Endothelial cell of umbilical vein (primary cell): ENCODE data around the gene RTEL1. TPM values are rescaled to one million over a fixed set of nuclear protein-coding genes. Genes with fewer than 3 reads are reported as not detected.

Experiments
- BruUV-seq: library from RNA; stranded (reverse); fragments of 400-500 nt; replicated peaks from 2 replicates; lab custom pipeline; 2021; lab: Mats Ljungman, UMichigan
- CTCF ChIA-PET: fragments of 300-600, 350-600 bp; sonication (Branson Sonifier 250); formaldehyde crosslinking; loops from one replicate; lab custom pipeline; 2021; ENCODE audit warnings: antibody characterized with exemption, inconsistent platforms; lab: Charles Lee
- POLR2A ChIA-PET: fragments of 300-600, 350-600 bp; sonication (Branson Sonifier 250); formaldehyde crosslinking; loops from one replicate; lab custom pipeline; 2021; ENCODE audit warnings: antibody characterized with exemption, inconsistent platforms; lab: Charles Lee
- DNase-seq: peaks from one replicate; pipeline ENCODE4 v3.0.0-alpha.2; 2011; ENCODE audit warnings: low read depth, low spot score
- FAIRE-seq: peaks from 2 replicates; lab custom pipeline; 2011; peaks lifted over from hg19 to GRCh38; lab: Jason Lieb, UNC
- H2AFZ ChIP-seq: 2 replicates; pipeline ENCODE4 v1.6.0; 2012; ENCODE audit warnings: low read depth, low read length, control low read depth, inconsistent platforms
- H3K27ac ChIP-seq: 2 replicates; pipeline ENCODE4 v1.5.1; 2011; ENCODE audit warnings: low read depth, mild to moderate bottlenecking, control low read depth, low read length, moderate library complexity; ENCODE audit not compliant: insufficient read depth
- H3K27me3 ChIP-seq, 2 experiments: 2 replicates each; pipeline versions ENCODE4 v1.6.0 to v1.6.1; 2011; ENCODE audit warnings: low read length in 2 of 2, mixed read lengths in 1 of 2; ENCODE audit not compliant: control insufficient read depth in 2 of 2, insufficient read depth in 2 of 2
- H3K36me3 ChIP-seq, 2 experiments: 2 replicates in 1 of 2; 3 replicates in 1 of 2; pipeline ENCODE4 v1.5.1; 2011; ENCODE audit warnings: low read length in 2 of 2, mild to moderate bottlenecking in 1 of 2, moderate library complexity in 1 of 2; ENCODE audit not compliant: control insufficient read depth in 2 of 2, insufficient read depth in 2 of 2; ENCODE audit errors: extremely low read depth in 1 of 2
- H3K4me1 ChIP-seq: 3 replicates; pipeline ENCODE4 v1.5.1; 2011; ENCODE audit warnings: mild to moderate bottlenecking, low read length; ENCODE audit not compliant: control insufficient read depth, insufficient read depth; ENCODE audit errors: extremely low read depth
- H3K4me2 ChIP-seq: 2 replicates; pipeline ENCODE4 v1.6.1; 2011; ENCODE audit warnings: low read length, control low read depth, mixed read lengths; ENCODE audit not compliant: insufficient read depth
- H3K4me3 ChIP-seq, 3 experiments: fragments of 200-600 bp in 1 of 3; sonication (generic), shearing (Covaris generic) in 1 of 3; replicated peaks in 1 of 3; 2 replicates each; pipeline ENCODE4 v1.5.1; 2011 to 2016; ENCODE audit warnings: control low read depth in 3 of 3, low read length in 3 of 3, mild to moderate bottlenecking in 2 of 3, inconsistent platforms in 1 of 3, low read depth in 1 of 3, moderate library complexity in 1 of 3; ENCODE audit not compliant: insufficient read depth in 1 of 3
- H3K79me2 ChIP-seq: 2 replicates; pipeline ENCODE4 v1.6.0; 2012; ENCODE audit warnings: low read length, inconsistent platforms; ENCODE audit not compliant: control insufficient read depth, insufficient read depth
- H3K9ac ChIP-seq: replicated peaks from 2 replicates; pipeline ENCODE3; 2011; ENCODE audit warnings: low read length, control low read depth; ENCODE audit not compliant: insufficient read depth; ENCODE audit errors: extremely low read depth
- H3K9me1 ChIP-seq: replicated peaks from 3 replicates; pipeline ENCODE4 v1.6.0; 2011; ENCODE audit warnings: mild to moderate bottlenecking, low read length; ENCODE audit not compliant: control insufficient read depth, insufficient read depth; ENCODE audit errors: extremely low read depth
- H3K9me3 ChIP-seq: replicated peaks from 2 replicates; pipeline ENCODE4 v1.5.1; 2012; ENCODE audit warnings: low read length, inconsistent platforms; ENCODE audit not compliant: control insufficient read depth, insufficient read depth
- H4K20me1 ChIP-seq: replicated peaks from 2 replicates; pipeline ENCODE3; 2011; ENCODE audit warnings: mild to moderate bottlenecking, low read length; ENCODE audit not compliant: control insufficient read depth, insufficient read depth; ENCODE audit errors: extremely low read depth
- CTCF ChIP-seq, 2 donors: IDR thresholded peaks; 1 replicate in 1 of 2; 2 replicates in 1 of 2; pipeline ENCODE4 v1.5.1; 2011; ENCODE audit warnings: low read length in 2 of 2, mild to moderate bottlenecking in 2 of 2, moderate library complexity in 2 of 2, control low read depth in 1 of 2, inconsistent platforms in 1 of 2, low read depth in 1 of 2; ENCODE audit not compliant: insufficient read depth in 1 of 2; ENCODE audit errors: extremely low read depth in 1 of 2
- EZH2 ChIP-seq: IDR thresholded peaks from 2 replicates; pipeline ENCODE4 v1.6.1; 2012; ENCODE audit warnings: borderline replicate concordance, low read depth, mild to moderate bottlenecking, moderate library complexity, low read length, inconsistent platforms; ENCODE audit not compliant: severe bottlenecking
- FOS ChIP-seq: IDR thresholded peaks from 2 replicates; pipeline ENCODE4 v1.6.1; 2011; ENCODE audit warnings: mild to moderate bottlenecking, low read length, moderate library complexity, borderline replicate concordance; ENCODE audit not compliant: insufficient read depth
- GATA2 ChIP-seq: IDR thresholded peaks from 2 replicates; pipeline ENCODE4 v1.7.0; 2011; ENCODE audit warnings: low read depth, mild to moderate bottlenecking, moderate library complexity, mixed read lengths, low read length; ENCODE audit not compliant: insufficient read length, insufficient read depth
- JUN ChIP-seq: IDR thresholded peaks from 2 replicates; pipeline ENCODE4 v1.6.1; 2011; ENCODE audit warnings: borderline replicate concordance, low read depth; ENCODE audit not compliant: insufficient read length, insufficient read depth
- MAX ChIP-seq: IDR thresholded peaks from 2 replicates; pipeline ENCODE4 v1.6.1; 2011; ENCODE audit not compliant: insufficient read depth, insufficient read length
- MYC ChIP-seq: IDR thresholded peaks from one replicate; pipeline ENCODE4 v1.6.1; 2011; ENCODE audit warnings: mild to moderate bottlenecking, low read depth, low read length
- POLR2A ChIP-seq: IDR thresholded peaks from 2 replicates; pipeline ENCODE4 v1.6.1; 2012; ENCODE audit warnings: low read depth, mild to moderate bottlenecking, control low read depth, low read length
- POLR2AphosphoS5 ChIP-seq: IDR thresholded peaks from 2 replicates; pipeline ENCODE4 v1.6.1; 2012; ENCODE audit warnings: low read depth, mild to moderate bottlenecking, control low read depth, low read length, moderate library complexity; ENCODE audit not compliant: insufficient read depth
- dilution Hi-C: fragments of 300-500 bp; cut with MboI; formaldehyde crosslinking; loops from one replicate; pipeline ENCODE4 v1.15.0; 2019; ENCODE audit warnings: low sequenced_read_pairs; ENCODE audit not compliant: extremely low pct_ligation_motif_present
- intact Hi-C: fragments of 100-400 bp; cut with micrococcal nuclease; formaldehyde crosslinking; loops from one replicate; pipeline ENCODE4 v1.10.0; 2022
- polyA plus RNA-seq, 4 experiments: library from polyadenylated mRNA; depleted of rRNA in 3 of 4; stranded (reverse) in 3 of 4; unstranded in 1 of 4; fragments of >200 nt; gene quantifications; 2 replicates each; pipeline versions ENCODE4 v1.2.1 to v1.2.3, GENCODE V29; 2011 to 2012; ENCODE audit warnings: missing spikeins in 1 of 4
- total RNA-seq: library from RNA; stranded (reverse); gene quantifications from 2 replicates; pipeline ENCODE4 v1.2.3, GENCODE V29; 2021

Gene RTEL1
- total and polyA plus RNA-seq, 2 donors (not counting 3 experiments of a cell fraction or from before 2014, with no cell fraction given), result 17.0 to 44.9 TPM

- DNase-seq (no peak), FAIRE-seq (no peak)
- H3K4me1 ChIP-seq, result peaks cover 40% of the 10 kb centered on the region
- H3K4me3 ChIP-seq, result no peak overlapping the region
- H3K9me1 ChIP-seq, result no peaks in the 10 kb centered on the region
- peak overlapping the region; percentile 79 for H3K27ac ChIP-seq
- POLR2A ChIA-PET, result interaction anchor here (1.6 kb wide), 1 partner anchor 20 kb away, joined by 9 read pairs; the partner anchor contains the start of genes ARFRP1 and ZGPAT
- H4K20me1 ChIP-seq, result no peaks in the 10 kb centered on the region
- peak overlapping the region; percentile 10 for H3K9ac ChIP-seq
- no peaks in the 10 kb centered on the region for H3K27me3 ChIP-seq
- no peaks in the 10 kb centered on the region for H3K9me3 ChIP-seq
- H3K79me2 ChIP-seq, result peaks cover 4% of the 10 kb centered on the region
- no peak overlapping the region for H3K4me2 ChIP-seq
- CTCF ChIA-PET, result interaction anchor here (0.8 to 3.2 kb wide), 9 partner anchors 9 to 150 kb away, joined by 3 to 13 read pairs (median 4); partner anchors contain the start of genes ARFRP1, PTK6, TNFRSF6B and ZGPAT
- H2AFZ ChIP-seq, result no peak overlapping the region
- no peak for TF ChIP-seq POLR2A
- TF ChIP-seq JUN, result no peak
- TF ChIP-seq GATA2, result no peak
- no peak for TF ChIP-seq MYC
- intact Hi-C loops, result loop anchor here (1.0 kb wide), 1 partner anchor 12 kb away; no protein-coding TSS in a partner anchor
- no peaks in the 10 kb centered on the region for H3K36me3 ChIP-seq
- no TSS peak for BruUV-seq
- dilution Hi-C loops, result no loop called here
Measured at GRCh38 chr20:63687419-63688178, 29.5 kb downstream of the RTEL1 start.

GRCh38 chr20:63688228-63689045, 30.3 kb downstream of the RTEL1 start:
- Histone ChIP-seq H2AFZ (peak overlapping the region; percentile 5), H4K20me1 (no peaks in the 10 kb centered on the region), H3K9ac (peak overlapping the region; percentile 3), H3K27me3 (no peaks in the 10 kb centered on the region), H3K9me3 (no peaks in the 10 kb centered on the region), H3K4me3 (no peak overlapping the region), H3K79me2 (peaks cover 4% of the 10 kb centered on the region), H3K9me1 (no peaks in the 10 kb centered on the region), H3K4me1 (peaks cover 32% of the 10 kb centered on the region), H3K27ac (peak overlapping the region; percentile 79), H3K4me2 (no peak overlapping the region), H3K36me3 (no peaks in the 10 kb centered on the region)
- TF ChIP-seq CTCF (IDR thresholded peaks at IDR 0.05; ENCODE audit: extremely low read depth in 1 of 2, insufficient read depth in 1 of 2, low read depth in 1 of 2, low read length in 2 of 2) (no peak), FOS (no peak), POLR2A (no peak), POLR2AphosphoS5 (no peak), MAX (no peak), GATA2 (no peak), MYC (no peak), EZH2 (no peak), JUN (no peak)
- CTCF ChIA-PET, result interaction anchor here (0.8 to 3.2 kb wide), 4 partner anchors 9 to 46 kb away, joined by 3 to 13 read pairs (median 4); partner anchors contain the start of genes ARFRP1 and ZGPAT
- dilution Hi-C loops (no loop called here), intact Hi-C loops (no loop called here)
- no TSS peak for BruUV-seq
- peak; percentile 35 for FAIRE-seq
- POLR2A ChIA-PET, result no interaction called here
- no peak for DNase-seq
